Astrocyte (in vitro differentiated cells and primary cell): Measurements from ENCODE around the gene FGGY.

Source experiments
- EZH2 ChIP-seq: IDR thresholded peaks from 2 replicates; pipeline ENCODE4 v1.6.1; 2012; ENCODE audit warnings: mild to moderate bottlenecking, low read length, inconsistent platforms; ENCODE audit not compliant: insufficient read depth
- TF ChIP-seq, protein P1 (sequence below): IDR thresholded peaks from 2 replicates; pipeline ENCODE4 v1.5.1; 2011; ENCODE audit warnings: low read depth, mild to moderate bottlenecking, inconsistent platforms, low read length, moderate library complexity; ENCODE audit not compliant: insufficient read depth

DNA sequence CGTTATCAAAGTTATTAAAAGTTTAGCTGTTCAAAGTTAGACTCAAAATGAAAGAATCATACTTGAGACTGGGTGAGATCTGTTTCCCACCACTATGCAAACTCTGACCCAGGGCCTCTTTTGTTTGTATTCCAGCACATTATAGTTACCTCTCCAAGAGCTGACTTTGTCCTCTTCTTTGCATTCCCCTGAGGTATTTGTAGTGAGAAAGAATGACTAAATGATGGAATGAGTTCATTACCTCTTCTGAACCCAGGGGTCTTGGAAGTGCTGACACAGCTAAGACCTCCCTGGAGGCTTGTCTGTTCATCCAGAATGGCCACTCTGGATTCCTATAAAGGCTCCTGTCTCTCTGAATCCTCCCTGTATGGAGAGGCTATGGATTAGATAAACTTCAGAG lies 62.4 kb downstream of the FGGY start:
- TF ChIP-seq, protein P1, sequence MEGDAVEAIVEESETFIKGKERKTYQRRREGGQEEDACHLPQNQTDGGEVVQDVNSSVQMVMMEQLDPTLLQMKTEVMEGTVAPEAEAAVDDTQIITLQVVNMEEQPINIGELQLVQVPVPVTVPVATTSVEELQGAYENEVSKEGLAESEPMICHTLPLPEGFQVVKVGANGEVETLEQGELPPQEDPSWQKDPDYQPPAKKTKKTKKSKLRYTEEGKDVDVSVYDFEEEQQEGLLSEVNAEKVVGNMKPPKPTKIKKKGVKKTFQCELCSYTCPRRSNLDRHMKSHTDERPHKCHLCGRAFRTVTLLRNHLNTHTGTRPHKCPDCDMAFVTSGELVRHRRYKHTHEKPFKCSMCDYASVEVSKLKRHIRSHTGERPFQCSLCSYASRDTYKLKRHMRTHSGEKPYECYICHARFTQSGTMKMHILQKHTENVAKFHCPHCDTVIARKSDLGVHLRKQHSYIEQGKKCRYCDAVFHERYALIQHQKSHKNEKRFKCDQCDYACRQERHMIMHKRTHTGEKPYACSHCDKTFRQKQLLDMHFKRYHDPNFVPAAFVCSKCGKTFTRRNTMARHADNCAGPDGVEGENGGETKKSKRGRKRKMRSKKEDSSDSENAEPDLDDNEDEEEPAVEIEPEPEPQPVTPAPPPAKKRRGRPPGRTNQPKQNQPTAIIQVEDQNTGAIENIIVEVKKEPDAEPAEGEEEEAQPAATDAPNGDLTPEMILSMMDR, result no peak
- no peak for TF ChIP-seq EZH2
